ENCODE measurements around the gene KCNQ2. TPM values are rescaled to one million over a fixed set of nuclear protein-coding genes. Genes with fewer than 3 reads are reported as not detected.

Gene KCNQ2
- total and polyA plus RNA-seq, 4 donors, result not detected

DNA sequence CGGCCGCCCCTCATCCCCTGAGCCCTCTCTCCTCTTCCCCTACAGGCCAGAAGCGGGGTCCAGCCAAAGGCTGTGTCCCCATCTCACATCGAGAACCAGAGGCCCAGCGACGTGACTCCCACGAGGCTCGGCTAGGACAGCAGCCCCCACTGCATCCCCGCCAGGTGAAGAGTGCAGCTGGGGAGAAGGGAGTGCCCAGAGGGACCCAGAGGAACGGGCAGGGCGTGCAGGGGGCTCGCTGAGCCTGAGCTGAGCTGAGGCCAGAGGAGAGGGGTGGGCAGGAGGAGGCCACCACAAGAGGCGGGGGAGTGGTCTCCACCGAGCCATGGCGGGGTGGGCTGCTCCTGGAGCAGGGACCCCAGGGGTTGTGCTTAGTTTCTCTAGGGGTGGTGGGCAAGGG lies 32.6 kb downstream of the KCNQ2 start:
- Histone ChIP-seq H3K36me3 (ENCODE audit: control insufficient read depth in 4 of 4, insufficient read depth in 3 of 4, low read depth in 1 of 4, low read length in 3 of 4) (no peaks in the 10 kb centered on the region), H3K4me3 (ENCODE audit: low read depth in 1 of 3, low read length in 3 of 3) (no peak overlapping the region), H3K27me3 (ENCODE audit: control insufficient read depth in 4 of 4, insufficient read depth in 4 of 4, low read length in 3 of 4) (peaks cover 0 to 2% (median 0%) of the 10 kb centered on the region in 4 donors), H3K27ac (ENCODE audit: low read depth in 1 of 2, low read length in 2 of 2) (no peak overlapping the region), H3K4me1 (ENCODE audit: control insufficient read depth in 4 of 4, insufficient read depth in 4 of 4, low read length in 3 of 4) (no peaks in the 10 kb centered on the region), H3K9ac (ENCODE audit: low read depth in 1 of 2, low read length in 2 of 2) (no peak overlapping the region), H3K9me3 (ENCODE audit: control insufficient read depth in 4 of 4, low read length in 3 of 4) (no peaks in the 10 kb centered on the region)
- TF ChIP-seq SP1 (IDR thresholded peaks at IDR 0.05) (no peak), HNF4G (IDR thresholded peaks at IDR 0.05) (no peak), RAD21 (IDR thresholded peaks at IDR 0.05) (no peak), RXRA (IDR thresholded peaks at IDR 0.05) (no peak)
- TF ChIP-seq, protein P1, sequence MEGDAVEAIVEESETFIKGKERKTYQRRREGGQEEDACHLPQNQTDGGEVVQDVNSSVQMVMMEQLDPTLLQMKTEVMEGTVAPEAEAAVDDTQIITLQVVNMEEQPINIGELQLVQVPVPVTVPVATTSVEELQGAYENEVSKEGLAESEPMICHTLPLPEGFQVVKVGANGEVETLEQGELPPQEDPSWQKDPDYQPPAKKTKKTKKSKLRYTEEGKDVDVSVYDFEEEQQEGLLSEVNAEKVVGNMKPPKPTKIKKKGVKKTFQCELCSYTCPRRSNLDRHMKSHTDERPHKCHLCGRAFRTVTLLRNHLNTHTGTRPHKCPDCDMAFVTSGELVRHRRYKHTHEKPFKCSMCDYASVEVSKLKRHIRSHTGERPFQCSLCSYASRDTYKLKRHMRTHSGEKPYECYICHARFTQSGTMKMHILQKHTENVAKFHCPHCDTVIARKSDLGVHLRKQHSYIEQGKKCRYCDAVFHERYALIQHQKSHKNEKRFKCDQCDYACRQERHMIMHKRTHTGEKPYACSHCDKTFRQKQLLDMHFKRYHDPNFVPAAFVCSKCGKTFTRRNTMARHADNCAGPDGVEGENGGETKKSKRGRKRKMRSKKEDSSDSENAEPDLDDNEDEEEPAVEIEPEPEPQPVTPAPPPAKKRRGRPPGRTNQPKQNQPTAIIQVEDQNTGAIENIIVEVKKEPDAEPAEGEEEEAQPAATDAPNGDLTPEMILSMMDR (IDR thresholded peaks at IDR 0.05; ENCODE audit: low read depth, low read length, missing input control), result no peak
- TF ChIP-seq, protein P2, sequence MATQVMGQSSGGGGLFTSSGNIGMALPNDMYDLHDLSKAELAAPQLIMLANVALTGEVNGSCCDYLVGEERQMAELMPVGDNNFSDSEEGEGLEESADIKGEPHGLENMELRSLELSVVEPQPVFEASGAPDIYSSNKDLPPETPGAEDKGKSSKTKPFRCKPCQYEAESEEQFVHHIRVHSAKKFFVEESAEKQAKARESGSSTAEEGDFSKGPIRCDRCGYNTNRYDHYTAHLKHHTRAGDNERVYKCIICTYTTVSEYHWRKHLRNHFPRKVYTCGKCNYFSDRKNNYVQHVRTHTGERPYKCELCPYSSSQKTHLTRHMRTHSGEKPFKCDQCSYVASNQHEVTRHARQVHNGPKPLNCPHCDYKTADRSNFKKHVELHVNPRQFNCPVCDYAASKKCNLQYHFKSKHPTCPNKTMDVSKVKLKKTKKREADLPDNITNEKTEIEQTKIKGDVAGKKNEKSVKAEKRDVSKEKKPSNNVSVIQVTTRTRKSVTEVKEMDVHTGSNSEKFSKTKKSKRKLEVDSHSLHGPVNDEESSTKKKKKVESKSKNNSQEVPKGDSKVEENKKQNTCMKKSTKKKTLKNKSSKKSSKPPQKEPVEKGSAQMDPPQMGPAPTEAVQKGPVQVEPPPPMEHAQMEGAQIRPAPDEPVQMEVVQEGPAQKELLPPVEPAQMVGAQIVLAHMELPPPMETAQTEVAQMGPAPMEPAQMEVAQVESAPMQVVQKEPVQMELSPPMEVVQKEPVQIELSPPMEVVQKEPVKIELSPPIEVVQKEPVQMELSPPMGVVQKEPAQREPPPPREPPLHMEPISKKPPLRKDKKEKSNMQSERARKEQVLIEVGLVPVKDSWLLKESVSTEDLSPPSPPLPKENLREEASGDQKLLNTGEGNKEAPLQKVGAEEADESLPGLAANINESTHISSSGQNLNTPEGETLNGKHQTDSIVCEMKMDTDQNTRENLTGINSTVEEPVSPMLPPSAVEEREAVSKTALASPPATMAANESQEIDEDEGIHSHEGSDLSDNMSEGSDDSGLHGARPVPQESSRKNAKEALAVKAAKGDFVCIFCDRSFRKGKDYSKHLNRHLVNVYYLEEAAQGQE (IDR thresholded peaks at IDR 0.05), result no peak
- TF ChIP-seq, protein P3, sequence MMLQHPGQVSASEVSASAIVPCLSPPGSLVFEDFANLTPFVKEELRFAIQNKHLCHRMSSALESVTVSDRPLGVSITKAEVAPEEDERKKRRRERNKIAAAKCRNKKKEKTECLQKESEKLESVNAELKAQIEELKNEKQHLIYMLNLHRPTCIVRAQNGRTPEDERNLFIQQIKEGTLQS (IDR thresholded peaks at IDR 0.05), result no peak
- 88% methylated on average over 15 of the region's 15 CpGs for WGBS
- no peak for DNase-seq (ENCODE audit: low spot score)

DNA sequence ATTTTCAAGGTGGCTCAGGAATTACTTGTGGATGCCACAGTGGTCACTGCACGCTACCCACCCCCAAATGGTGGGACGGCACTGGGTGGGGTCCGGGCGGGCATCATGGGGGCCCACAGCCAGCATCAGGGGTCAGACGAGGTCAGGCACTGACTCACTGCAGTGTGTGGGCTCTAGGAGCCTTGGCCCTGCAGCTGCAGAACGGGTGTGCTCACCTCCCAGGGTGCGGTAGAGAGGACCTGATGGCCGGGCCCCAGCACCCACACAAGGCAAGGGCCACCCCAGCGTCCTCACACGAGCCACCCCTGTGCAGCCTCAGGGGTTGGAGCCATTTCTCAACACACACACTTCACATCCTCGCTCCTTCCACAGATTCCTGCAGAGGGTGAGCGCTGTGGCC lies 34.3 kb downstream of the KCNQ2 start:
- H3K27ac ChIP-seq (ENCODE audit: low read depth in 1 of 2, low read length in 2 of 2), result no peak overlapping the region
- TF ChIP-seq TAF1 (conservative IDR thresholded peaks at IDR 0.05) (no peak), FOXA2 (IDR thresholded peaks at IDR 0.05) (no peak), JUND (IDR thresholded peaks at IDR 0.05) (no peak), EGR1 (IDR thresholded peaks at IDR 0.05; ENCODE audit: low read depth in 2 of 2) (no peak), RXRA (IDR thresholded peaks at IDR 0.05) (no peak), HNF4G (IDR thresholded peaks at IDR 0.05) (no peak), HNF4A (conservative IDR thresholded peaks at IDR 0.05) (no peak), NR2F2 (IDR thresholded peaks at IDR 0.05) (no peak), SP1 (IDR thresholded peaks at IDR 0.05) (no peak), GABPA (IDR thresholded peaks at IDR 0.05 in 1 of 2, conservative IDR thresholded peaks at IDR 0.05 in 1 of 2) (no peak), YY1 (IDR thresholded peaks at IDR 0.05) (no peak), RAD21 (IDR thresholded peaks at IDR 0.05) (no peak), FOXA1 (IDR thresholded peaks at IDR 0.05) (no peak)
- TF ChIP-seq, protein P4, sequence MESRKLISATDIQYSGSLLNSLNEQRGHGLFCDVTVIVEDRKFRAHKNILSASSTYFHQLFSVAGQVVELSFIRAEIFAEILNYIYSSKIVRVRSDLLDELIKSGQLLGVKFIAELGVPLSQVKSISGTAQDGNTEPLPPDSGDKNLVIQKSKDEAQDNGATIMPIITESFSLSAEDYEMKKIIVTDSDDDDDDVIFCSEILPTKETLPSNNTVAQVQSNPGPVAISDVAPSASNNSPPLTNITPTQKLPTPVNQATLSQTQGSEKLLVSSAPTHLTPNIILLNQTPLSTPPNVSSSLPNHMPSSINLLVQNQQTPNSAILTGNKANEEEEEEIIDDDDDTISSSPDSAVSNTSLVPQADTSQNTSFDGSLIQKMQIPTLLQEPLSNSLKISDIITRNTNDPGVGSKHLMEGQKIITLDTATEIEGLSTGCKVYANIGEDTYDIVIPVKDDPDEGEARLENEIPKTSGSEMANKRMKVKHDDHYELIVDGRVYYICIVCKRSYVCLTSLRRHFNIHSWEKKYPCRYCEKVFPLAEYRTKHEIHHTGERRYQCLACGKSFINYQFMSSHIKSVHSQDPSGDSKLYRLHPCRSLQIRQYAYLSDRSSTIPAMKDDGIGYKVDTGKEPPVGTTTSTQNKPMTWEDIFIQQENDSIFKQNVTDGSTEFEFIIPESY (IDR thresholded peaks at IDR 0.05), result no peak
- TF ChIP-seq, protein P5, sequence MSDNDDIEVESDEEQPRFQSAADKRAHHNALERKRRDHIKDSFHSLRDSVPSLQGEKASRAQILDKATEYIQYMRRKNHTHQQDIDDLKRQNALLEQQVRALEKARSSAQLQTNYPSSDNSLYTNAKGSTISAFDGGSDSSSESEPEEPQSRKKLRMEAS (IDR thresholded peaks at IDR 0.05), result no peak
- TF ChIP-seq, protein P3 (IDR thresholded peaks at IDR 0.05), result no peak
- TF ChIP-seq, protein P2 (IDR thresholded peaks at IDR 0.05), result no peak
- TF ChIP-seq, protein P1 (IDR thresholded peaks at IDR 0.05; ENCODE audit: low read depth, low read length, missing input control), result no peak
- WGBS, result 75% methylated on average over 12 of the region's 12 CpGs

More for the DNA sequence above, 34.3 kb downstream of the KCNQ2 start:
- H3K4me1 ChIP-seq (ENCODE audit: control insufficient read depth in 4 of 4, insufficient read depth in 4 of 4, low read length in 3 of 4), result no peaks in the 10 kb centered on the region
- DNase-seq (ENCODE audit: low spot score), result no peak
- no peak overlapping the region for H3K9ac ChIP-seq (ENCODE audit: low read depth in 1 of 2, low read length in 2 of 2)
- H3K4me3 ChIP-seq (ENCODE audit: low read depth in 1 of 3, low read length in 3 of 3), result no peak overlapping the region
- no peaks in the 10 kb centered on the region for H3K27me3 ChIP-seq (ENCODE audit: control insufficient read depth in 4 of 4, insufficient read depth in 4 of 4, low read length in 3 of 4)
- H3K36me3 ChIP-seq (ENCODE audit: control insufficient read depth in 4 of 4, insufficient read depth in 3 of 4, low read depth in 1 of 4, low read length in 3 of 4), result no peaks in the 10 kb centered on the region
- H3K9me3 ChIP-seq (ENCODE audit: control insufficient read depth in 4 of 4, low read length in 3 of 4), result no peaks in the 10 kb centered on the region
